ENCODE measurements around the gene ELL. TPM values are rescaled to one million over a fixed set of nuclear protein-coding genes. Genes with fewer than 3 reads are reported as not detected.

ELL gene
- total and polyA plus RNA-seq, 2 donors (not counting 3 experiments of a cell fraction or from before 2014, with no cell fraction given) = 9.9 to 18.2 TPM

DNA sequence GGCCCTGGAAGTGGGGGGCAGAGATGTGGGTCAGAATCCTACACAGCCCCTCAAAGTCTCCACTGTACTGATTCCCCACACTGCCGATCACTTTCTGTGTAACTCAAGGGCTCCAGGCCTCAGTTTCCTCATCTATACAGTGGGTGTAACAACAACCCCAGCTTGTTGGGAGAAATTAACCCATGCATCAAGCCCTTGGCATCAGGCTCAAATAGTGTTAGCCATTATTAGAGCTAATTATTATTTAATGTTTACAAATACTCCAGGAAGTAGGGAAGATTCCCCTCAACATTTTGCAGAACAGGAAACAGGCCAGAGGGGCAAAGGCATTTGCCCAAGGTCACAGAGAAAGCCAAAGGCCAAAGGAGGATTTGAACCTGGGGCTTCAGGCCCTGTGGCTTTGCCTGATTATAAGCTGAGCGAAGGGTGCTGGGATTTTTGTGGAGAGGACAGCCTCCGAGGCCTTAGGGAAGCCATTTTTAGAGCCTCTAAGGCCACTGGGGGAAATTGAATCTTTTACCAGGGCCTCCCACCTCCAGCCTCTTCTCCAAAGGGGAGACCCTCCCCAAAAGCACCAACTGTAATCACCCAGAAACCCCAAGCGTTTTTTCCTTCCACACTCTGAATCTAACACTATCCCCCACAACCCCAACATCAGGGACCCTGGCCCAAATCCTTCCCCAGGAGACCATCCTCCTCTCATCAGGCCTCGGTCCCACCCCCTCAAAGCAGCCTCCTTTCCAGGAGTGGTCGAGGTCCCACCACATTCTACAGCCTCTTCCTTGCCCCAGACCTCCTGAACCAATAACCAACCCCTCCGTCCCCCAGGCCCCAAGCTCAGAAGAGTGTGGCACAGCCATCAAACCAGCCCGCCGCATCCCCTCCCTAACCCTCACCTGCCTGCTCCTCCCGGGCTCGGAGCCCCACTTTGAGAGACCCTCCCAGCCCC lies 20.4 kb upstream of the ELL start:
- dilution Hi-C loops (cut with MboI; ENCODE audit: extremely low pct_ligation_motif_present, low sequenced_read_pairs) (no loop called here), intact Hi-C loops (cut with micrococcal nuclease) (no loop called here)
- FAIRE-seq = no peak
- ChIA-PET POLR2A (no interaction called here), CTCF (interaction anchor here (0.7 to 1.3 kb wide), 4 partner anchors 22 to 305 kb away, joined by 3 to 4 read pairs (median 3); no protein-coding TSS in a partner anchor)
- no TSS peak for BruUV-seq (replicated peaks)
- peak overlapping the region; percentile 88 for H3K4me2 ChIP-seq (ENCODE audit: insufficient read depth, low read length)
- H3K36me3 ChIP-seq (ENCODE audit: control insufficient read depth in 2 of 2, extremely low read depth in 1 of 2, insufficient read depth in 2 of 2, low read length in 2 of 2) = peaks cover 3 to 20% of the 10 kb centered on the region in 2 experiments
- peak overlapping the region; percentile 48 for H3K9ac ChIP-seq (replicated peaks; ENCODE audit: extremely low read depth, insufficient read depth, low read length)
- peaks cover 12% of the 10 kb centered on the region for H3K79me2 ChIP-seq (ENCODE audit: control insufficient read depth, insufficient read depth, low read length)
- TF ChIP-seq, protein P1, sequence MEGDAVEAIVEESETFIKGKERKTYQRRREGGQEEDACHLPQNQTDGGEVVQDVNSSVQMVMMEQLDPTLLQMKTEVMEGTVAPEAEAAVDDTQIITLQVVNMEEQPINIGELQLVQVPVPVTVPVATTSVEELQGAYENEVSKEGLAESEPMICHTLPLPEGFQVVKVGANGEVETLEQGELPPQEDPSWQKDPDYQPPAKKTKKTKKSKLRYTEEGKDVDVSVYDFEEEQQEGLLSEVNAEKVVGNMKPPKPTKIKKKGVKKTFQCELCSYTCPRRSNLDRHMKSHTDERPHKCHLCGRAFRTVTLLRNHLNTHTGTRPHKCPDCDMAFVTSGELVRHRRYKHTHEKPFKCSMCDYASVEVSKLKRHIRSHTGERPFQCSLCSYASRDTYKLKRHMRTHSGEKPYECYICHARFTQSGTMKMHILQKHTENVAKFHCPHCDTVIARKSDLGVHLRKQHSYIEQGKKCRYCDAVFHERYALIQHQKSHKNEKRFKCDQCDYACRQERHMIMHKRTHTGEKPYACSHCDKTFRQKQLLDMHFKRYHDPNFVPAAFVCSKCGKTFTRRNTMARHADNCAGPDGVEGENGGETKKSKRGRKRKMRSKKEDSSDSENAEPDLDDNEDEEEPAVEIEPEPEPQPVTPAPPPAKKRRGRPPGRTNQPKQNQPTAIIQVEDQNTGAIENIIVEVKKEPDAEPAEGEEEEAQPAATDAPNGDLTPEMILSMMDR (IDR thresholded peaks at IDR 0.05; ENCODE audit: extremely low read depth in 1 of 2, insufficient read depth in 1 of 2, low read depth in 1 of 2, low read length in 2 of 2) = no peak
- TF ChIP-seq EZH2 (IDR thresholded peaks at IDR 0.05; ENCODE audit: borderline replicate concordance, low read depth, low read length, severe bottlenecking) (no peak), POLR2A (IDR thresholded peaks at IDR 0.05; ENCODE audit: low read depth, low read length) (no peak), JUN (IDR thresholded peaks at IDR 0.05; ENCODE audit: borderline replicate concordance, insufficient read depth, insufficient read length, low read depth) (no peak), GATA2 (IDR thresholded peaks at IDR 0.05; ENCODE audit: insufficient read depth, insufficient read length, low read depth, low read length) (no peak), POLR2AphosphoS5 (IDR thresholded peaks at IDR 0.05; ENCODE audit: insufficient read depth, low read depth, low read length) (no peak)
- no peak for DNase-seq (ENCODE audit: low read depth, low spot score)
- no peaks in the 10 kb centered on the region for H3K9me3 ChIP-seq (replicated peaks; ENCODE audit: control insufficient read depth, insufficient read depth, low read length)
- H3K27me3 ChIP-seq (ENCODE audit: control insufficient read depth in 2 of 2, insufficient read depth in 2 of 2, low read length in 2 of 2) = no peaks in the 10 kb centered on the region
- H4K20me1 ChIP-seq (replicated peaks; ENCODE audit: control insufficient read depth, extremely low read depth, insufficient read depth, low read length) = no peaks in the 10 kb centered on the region
- peak overlapping the region; percentile 12 for H3K27ac ChIP-seq (ENCODE audit: insufficient read depth, low read depth, low read length)
- H2AFZ ChIP-seq (ENCODE audit: low read depth, low read length) = peak overlapping the region; percentile 3
- H3K9me1 ChIP-seq (replicated peaks; ENCODE audit: control insufficient read depth, extremely low read depth, insufficient read depth, low read length) = no peaks in the 10 kb centered on the region
- peaks cover 12% of the 10 kb centered on the region for H3K4me1 ChIP-seq (ENCODE audit: control insufficient read depth, extremely low read depth, insufficient read depth, low read length)
- H3K4me3 ChIP-seq (replicated peaks in 1 of 3; ENCODE audit: insufficient read depth in 1 of 3, low read depth in 1 of 3, low read length in 3 of 3) = peak overlapping the region; percentile 45 to 76 (median 61)
